ENCODE measurements around the gene RNH1.
A peak's percentile ranks its signal among the peaks of the same experiment; 100 is the strongest.
"Not testable (repeated sequence)": the region's sequence is repeated elsewhere in the genome, so short reads cannot be mapped to it uniquely, and the experiment has no call there.

The RNH1 gene

DNA sequence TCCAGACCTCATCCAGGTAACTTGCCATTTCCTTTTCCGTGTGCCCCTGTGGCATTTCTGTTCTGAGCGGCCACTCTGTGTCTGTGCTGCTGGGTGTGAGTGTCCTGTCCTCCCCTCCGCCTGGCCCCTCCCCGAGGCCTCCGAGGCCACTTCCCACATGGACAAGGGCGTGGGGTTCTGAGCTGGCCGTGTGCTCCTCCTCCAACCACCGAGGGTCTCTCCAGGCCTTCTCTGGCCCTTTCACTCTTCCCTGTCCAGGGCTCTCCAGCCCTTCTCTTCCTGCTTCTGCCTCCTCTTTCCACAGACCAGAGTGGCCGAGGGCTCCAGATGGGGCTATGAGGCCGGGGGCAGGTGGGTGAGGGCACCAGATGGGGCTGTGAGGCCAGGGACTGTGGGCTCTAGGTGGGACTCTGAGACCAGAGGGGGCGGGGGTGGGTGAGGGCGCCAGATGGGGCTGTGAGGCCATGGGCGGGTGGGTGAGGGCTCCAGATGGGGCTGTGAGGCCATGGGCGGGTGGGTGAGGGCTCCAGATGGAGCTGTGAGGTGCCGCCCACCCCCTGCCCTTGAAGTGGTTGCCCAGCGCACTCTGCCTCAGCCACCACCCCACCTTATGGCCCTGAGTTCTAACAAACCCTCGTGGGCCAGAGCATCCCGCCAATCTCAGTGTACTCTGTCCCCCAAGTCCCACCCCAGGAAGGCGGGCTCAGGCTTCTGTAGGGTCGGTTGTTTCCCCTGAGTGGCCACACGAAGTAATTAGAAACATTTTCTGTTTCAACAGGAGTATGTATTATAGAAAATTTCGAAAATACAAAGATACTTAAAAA lies 32.9 kb downstream of the RNH1 start:
- DNase-seq: no peak

DNA sequence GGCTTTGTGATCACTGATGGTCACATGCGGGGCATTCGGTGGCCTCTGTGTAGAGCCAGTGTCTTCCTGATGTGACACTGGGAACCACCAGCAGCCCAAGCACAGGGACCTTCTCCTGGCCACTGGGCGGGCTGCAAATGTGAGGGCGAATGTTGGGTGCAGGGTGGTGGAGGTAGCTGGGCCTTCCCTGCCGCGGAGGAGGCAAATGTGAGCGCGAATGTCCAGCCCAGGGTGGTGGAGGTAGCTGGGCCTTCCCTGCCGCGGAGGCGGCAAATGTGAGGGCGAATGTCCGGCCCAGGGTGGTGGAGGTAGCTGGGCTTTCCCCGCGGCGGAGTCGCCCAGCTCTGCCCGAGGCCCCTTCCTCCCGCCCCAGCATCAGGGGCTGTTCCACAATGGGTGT lies 33.6 kb downstream of the RNH1 start:
- no peak for DNase-seq

DNA sequence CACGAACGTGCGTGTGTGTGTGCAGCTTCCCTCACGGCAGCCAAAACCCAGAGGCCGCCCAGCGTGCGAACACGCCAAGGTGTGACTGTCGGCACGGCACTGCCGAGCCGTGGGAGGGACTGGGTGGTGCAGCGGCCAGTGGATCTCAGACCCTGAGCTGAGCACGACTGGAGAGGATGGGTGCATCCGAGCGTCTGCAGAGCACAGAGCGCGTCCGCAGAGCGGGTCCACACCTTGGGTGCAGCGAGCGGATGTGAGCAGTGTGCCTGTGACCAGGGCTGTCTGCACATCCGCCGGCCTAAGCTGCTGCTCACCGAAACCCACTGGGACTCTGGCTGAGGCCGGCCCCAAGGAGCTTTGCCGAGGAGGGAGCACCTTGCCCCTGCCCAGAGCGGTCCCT lies 34.2 kb downstream of the RNH1 start:
- no peak for DNase-seq

DNA sequence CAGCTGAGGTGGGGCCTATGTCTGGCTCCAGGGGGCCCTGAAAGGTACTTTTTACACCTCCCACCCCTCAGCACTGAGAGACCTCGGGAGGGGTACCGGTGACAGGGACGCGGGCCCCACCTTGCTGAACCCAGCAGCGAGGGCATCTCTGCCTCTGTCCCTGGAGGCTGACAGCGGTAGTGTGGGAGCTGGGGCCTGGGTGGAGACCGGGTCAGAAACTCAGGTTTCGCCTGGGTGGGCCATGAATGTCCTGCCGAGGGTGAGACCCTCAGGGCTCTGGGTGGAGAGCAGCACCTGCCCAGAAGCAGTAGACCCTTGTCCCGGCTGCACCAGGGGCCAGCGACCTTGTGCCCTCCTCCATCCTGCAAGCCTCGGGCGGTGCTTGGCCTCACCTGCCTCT lies 34.8 kb downstream of the RNH1 start:
- no peak for DNase-seq

DNA sequence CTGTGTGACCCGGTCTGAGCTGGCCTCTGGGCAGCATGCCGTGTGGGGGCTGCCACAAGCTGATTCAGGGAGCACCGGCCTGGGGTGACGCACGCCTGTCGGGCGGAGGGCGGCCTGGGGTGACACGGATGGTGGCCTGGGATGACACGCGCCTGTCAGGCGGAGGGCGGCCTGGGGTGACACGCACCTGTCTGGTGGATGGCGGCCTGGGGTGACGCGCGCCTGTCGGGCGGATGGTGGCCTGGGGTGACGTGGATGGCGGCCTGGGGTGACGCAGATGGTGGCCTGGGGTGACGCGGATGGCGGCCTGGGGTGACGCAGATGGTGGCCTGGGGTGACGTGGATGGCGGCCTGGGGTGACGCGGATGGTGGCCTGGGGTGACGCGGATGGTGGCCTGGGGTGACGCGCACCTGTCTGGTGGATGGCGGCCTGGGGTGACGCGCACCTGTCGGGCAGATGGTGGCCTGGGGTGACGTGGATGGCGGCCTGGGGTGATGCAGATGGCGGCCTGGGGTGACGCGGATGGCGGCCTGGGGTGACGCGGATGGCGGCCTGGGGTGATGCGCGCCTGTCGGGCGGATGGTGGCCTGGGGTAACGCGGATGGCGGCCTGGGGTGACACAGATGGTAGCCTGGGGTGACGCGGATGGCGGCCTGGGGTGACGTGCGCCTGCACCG lies 35.4 kb downstream of the RNH1 start:
- DNase-seq: no peak

- no peak for DNase-seq
Measured at GRCh38 chr11:469684-470560, 37.1 kb downstream of the RNH1 start.

DNA sequence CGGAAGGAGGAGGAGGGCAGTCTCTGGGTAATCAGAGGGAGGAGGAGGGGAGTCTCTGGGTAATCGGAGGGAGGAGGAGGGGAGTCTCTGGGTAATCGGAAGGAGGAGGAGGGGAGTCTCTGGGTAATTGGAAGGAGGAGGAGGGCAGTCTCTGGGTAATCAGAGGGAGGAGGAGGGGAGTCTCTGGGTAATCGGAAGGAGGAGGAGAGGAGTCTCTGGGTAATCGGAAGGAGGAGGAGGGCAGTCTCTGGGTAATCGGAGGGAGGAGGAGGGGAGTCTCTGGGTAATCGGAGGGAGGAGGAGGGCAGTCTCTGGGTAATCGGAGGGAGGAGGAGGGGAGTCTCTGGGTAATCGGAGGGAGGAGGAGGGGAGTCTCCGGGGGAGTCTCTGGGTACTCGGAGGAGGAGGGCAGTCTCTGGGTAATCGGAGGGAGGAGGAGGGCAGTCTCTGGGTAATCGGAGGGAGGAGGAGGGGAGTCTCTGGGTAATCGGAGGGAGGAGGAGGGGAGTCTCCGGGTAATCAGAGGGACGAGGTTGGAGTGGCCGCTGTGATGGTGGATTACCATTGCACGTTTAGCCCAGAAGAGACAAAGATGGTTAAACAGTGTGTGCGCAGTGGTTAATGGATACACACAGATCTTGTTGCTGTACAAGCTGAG lies 37.9 kb downstream of the RNH1 start:
- not testable (repeated sequence) for DNase-seq

GRCh38 chr11:468493-468892 lies 38.5 kb downstream of the RNH1 start:
- DNase-seq: no peak

GRCh38 chr11:468036-468435 lies 39.0 kb downstream of the RNH1 start:
- no peak for DNase-seq

GRCh38 chr11:465896-466530 lies 41.0 kb downstream of the RNH1 start:
- DNase-seq: no peak

DNA sequence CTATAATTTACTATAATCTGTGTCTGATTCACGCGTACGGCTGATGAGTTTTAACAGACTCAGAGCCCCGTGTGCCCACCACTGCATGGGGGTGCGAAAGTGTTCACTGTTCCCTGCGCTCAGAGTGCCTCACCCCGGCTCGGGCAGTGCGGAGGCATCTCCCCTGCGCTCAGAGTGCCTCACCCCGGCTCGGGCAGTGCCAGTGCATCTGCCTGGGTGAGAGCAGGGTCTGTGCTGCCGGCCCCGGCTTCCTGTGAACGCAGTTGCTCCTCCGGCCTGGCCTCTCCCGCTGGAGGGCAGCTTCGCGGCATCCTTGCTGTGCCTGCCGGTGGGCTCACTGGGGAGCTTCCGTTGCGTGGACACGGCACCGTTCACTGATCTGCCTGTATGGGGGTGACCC lies 42.7 kb downstream of the RNH1 start:
- DNase-seq: no peak

- DNase-seq: no peak
Measured at GRCh38 chr11:462107-462890, 44.7 kb downstream of the RNH1 start.

GRCh38 chr11:461626-462025 lies 45.4 kb downstream of the RNH1 start:
- DNase-seq: no peak

GRCh38 chr11:460331-461199 lies 46.5 kb downstream of the RNH1 start:
- no peak for DNase-seq

GRCh38 chr11:459511-460220 lies 47.4 kb downstream of the RNH1 start:
- no peak for DNase-seq

- DNase-seq: peak; percentile 9
Measured at GRCh38 chr11:457111-457760, 49.8 kb downstream of the RNH1 start.

DNA sequence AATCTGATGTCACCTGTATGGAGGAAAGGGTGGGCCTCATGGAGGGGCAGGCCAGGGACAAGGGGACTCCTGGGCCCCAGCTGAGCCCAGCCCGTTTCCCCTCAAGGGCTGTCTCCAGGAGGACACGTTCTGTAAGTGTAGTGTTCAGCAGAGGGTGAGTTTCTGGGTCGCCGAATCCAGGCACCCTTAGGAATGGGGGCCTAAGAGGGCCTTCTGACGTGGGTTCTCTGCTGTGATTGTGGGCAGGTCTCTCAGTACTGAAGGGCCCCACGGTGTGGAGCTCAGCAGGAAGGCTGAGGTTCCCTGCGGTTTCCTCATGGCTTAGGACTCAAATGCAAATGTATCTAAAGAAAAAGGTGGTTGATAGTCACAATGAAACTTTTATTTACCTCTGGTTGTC lies 50.5 kb downstream of the RNH1 start:
- peak; percentile 53 for DNase-seq

- DNase-seq: no peak
Measured at GRCh38 chr11:455566-456147, 51.4 kb downstream of the RNH1 start.

Data from CD4-positive, alpha-beta T cell treated with Interleukin-17A for 1 hour (primary cell).